ENCODE measurements around the gene CEACAM18. TPM values are rescaled to one million over a fixed set of nuclear protein-coding genes. Genes with fewer than 3 reads are reported as not detected.

CEACAM18 gene
- total RNA-seq (not detected in 2 replicates), polyA plus RNA-seq (0.19 TPM in 1 of 2 replicates, not detected in the other)

- H4K20me1 ChIP-seq (ENCODE audit: insufficient read depth, poor library complexity, severe bottlenecking) = no peaks in the 10 kb centered on the region
- H3K4me1 ChIP-seq (ENCODE audit: insufficient read depth) = peaks cover 5% of the 10 kb centered on the region
- H3K36me3 ChIP-seq (replicated peaks; ENCODE audit: insufficient read depth, low read depth) = no peaks in the 10 kb centered on the region
- TF ChIP-seq CTCF (IDR thresholded peaks at IDR 0.05; ENCODE audit: poor library complexity) (no peak), EZH2phosphoT487 (IDR thresholded peaks at IDR 0.05; ENCODE audit: low read depth, severe bottlenecking, unreplicated experiment) (no peak), EZH2 (IDR thresholded peaks at IDR 0.05; ENCODE audit: borderline replicate concordance) (no peak)
- H3K9me2 ChIP-seq (replicated peaks; ENCODE audit: insufficient read depth) = no peaks in the 10 kb centered on the region
- H3K79me2 ChIP-seq = no peaks in the 10 kb centered on the region
- no peak within 1 kb of the TSS for H3K4me3 ChIP-seq
- DNase-seq (ENCODE audit: low spot score) = peak; percentile 28
- H3K27me3 ChIP-seq = no peaks in the 10 kb centered on the region
- peak within 1 kb of the TSS; percentile 58 for H3K27ac ChIP-seq
- WGBS (ENCODE audit: low lambda C conversion rate, missing lambda C conversion rate) = 72% methylated on average over 14 of the region's 17 CpGs
- H2AFZ ChIP-seq = no peak within 1 kb of the TSS
- H3K9me3 ChIP-seq (ENCODE audit: low read depth) = no peaks in the 10 kb centered on the region
- peak within 1 kb of the TSS; percentile 29 for H3K4me2 ChIP-seq
Observed at GRCh38 chr19:51478381-51479234, at the start of gene CEACAM18. TSS of gene CEACAM18 (plus strand) at chr19:51478539.

- Histone ChIP-seq H3K27ac (no peak overlapping the region), H3K27me3 (no peaks in the 10 kb centered on the region), H4K20me1 (ENCODE audit: insufficient read depth, poor library complexity, severe bottlenecking) (no peaks in the 10 kb centered on the region), H2AFZ (no peak overlapping the region), H3K79me2 (no peaks in the 10 kb centered on the region), H3K4me1 (ENCODE audit: insufficient read depth) (no peaks in the 10 kb centered on the region), H3K9me2 (replicated peaks; ENCODE audit: insufficient read depth) (no peaks in the 10 kb centered on the region), H3K4me3 (no peak overlapping the region), H3K9me3 (ENCODE audit: low read depth) (no peaks in the 10 kb centered on the region), H3K36me3 (replicated peaks; ENCODE audit: insufficient read depth, low read depth) (no peaks in the 10 kb centered on the region), H3K4me2 (no peak overlapping the region)
- no peak for DNase-seq (ENCODE audit: low spot score)
- no peak for TF ChIP-seq EZH2phosphoT487 (IDR thresholded peaks at IDR 0.05; ENCODE audit: low read depth, severe bottlenecking, unreplicated experiment)
- TF ChIP-seq EZH2 (IDR thresholded peaks at IDR 0.05; ENCODE audit: borderline replicate concordance) = no peak
- no peak for TF ChIP-seq CTCF (IDR thresholded peaks at IDR 0.05; ENCODE audit: poor library complexity)
- whole genome bisulfite sequencing (ENCODE audit: low lambda C conversion rate, missing lambda C conversion rate) = 53% methylated on average over 3 of the region's 3 CpGs
Observed at GRCh38 chr19:51430221-51430620, 48.1 kb upstream of the CEACAM18 start.

GRCh38 chr19:51431124-51431523 lies 47.2 kb upstream of the CEACAM18 start:
- H3K4me1 ChIP-seq (ENCODE audit: insufficient read depth) = no peaks in the 10 kb centered on the region
- 51% methylated on average over 3 of the region's 3 CpGs for WGBS (ENCODE audit: low lambda C conversion rate, missing lambda C conversion rate)
- no peaks in the 10 kb centered on the region for H3K9me2 ChIP-seq (replicated peaks; ENCODE audit: insufficient read depth)

More at GRCh38 chr19:51431124-51431523, 47.2 kb upstream of the CEACAM18 start:
- Histone ChIP-seq H4K20me1 (ENCODE audit: insufficient read depth, poor library complexity, severe bottlenecking) (no peaks in the 10 kb centered on the region), H3K36me3 (replicated peaks; ENCODE audit: insufficient read depth, low read depth) (no peaks in the 10 kb centered on the region), H3K79me2 (no peaks in the 10 kb centered on the region), H3K27me3 (no peaks in the 10 kb centered on the region), H3K4me2 (no peak overlapping the region), H3K27ac (no peak overlapping the region), H3K4me3 (no peak overlapping the region), H3K9me3 (ENCODE audit: low read depth) (no peaks in the 10 kb centered on the region), H2AFZ (no peak overlapping the region)
- DNase-seq (ENCODE audit: low spot score) = no peak
- TF ChIP-seq EZH2 (IDR thresholded peaks at IDR 0.05; ENCODE audit: borderline replicate concordance) (no peak), CTCF (IDR thresholded peaks at IDR 0.05; ENCODE audit: poor library complexity) (no peak), EZH2phosphoT487 (IDR thresholded peaks at IDR 0.05; ENCODE audit: low read depth, severe bottlenecking, unreplicated experiment) (no peak)

Data from hepatocyte (in vitro differentiated cells).